ENCODE measurements around the gene ZP4.

ZP4 gene

GRCh38 chr1:237864338-237865244 is 26.1 kb downstream of the ZP4 start:
- ATAC-seq: peak; percentile 96
- TF ChIP-seq ZNF70 (CRISPR knock-in tag; IDR thresholded peaks at IDR 0.05) (no peak), POU6F1 (CRISPR knock-in tag; IDR thresholded peaks at IDR 0.05; ENCODE audit: borderline replicate concordance, low read depth) (0 out of 2 replicates have a peak, but pooled peaks have one; percentile 56)

GRCh38 chr1:237863234-237863633 is 27.5 kb downstream of the ZP4 start:
- TF ChIP-seq TCF4 (CRISPR knock-in tag; IDR thresholded peaks at IDR 0.05; ENCODE audit: borderline replicate concordance) (no peak), OSR1 (CRISPR knock-in tag; IDR thresholded peaks at IDR 0.05) (no peak), RARB (CRISPR knock-in tag; IDR thresholded peaks at IDR 0.05) (no peak), CSDC2 (CRISPR knock-in tag; IDR thresholded peaks at IDR 0.05) (no peak), ESRRG (CRISPR knock-in tag; IDR thresholded peaks at IDR 0.05) (no peak), ZFP3 (CRISPR knock-in tag; IDR thresholded peaks at IDR 0.05) (no peak)
- ATAC-seq: no peak

- no peak for ATAC-seq
- TF ChIP-seq SNAI2 (CRISPR knock-in tag; IDR thresholded peaks at IDR 0.05): no peak
- TF ChIP-seq ESRRG (CRISPR knock-in tag; IDR thresholded peaks at IDR 0.05): no peak
- no peak for TF ChIP-seq CSDC2 (CRISPR knock-in tag; IDR thresholded peaks at IDR 0.05)
- no peak for TF ChIP-seq ZFP3 (CRISPR knock-in tag; IDR thresholded peaks at IDR 0.05)
- no peak for TF ChIP-seq ZNF8 (CRISPR knock-in tag; IDR thresholded peaks at IDR 0.05)
- no peak for TF ChIP-seq ZNF565 (CRISPR knock-in tag; conservative IDR thresholded peaks at IDR 0.05; ENCODE audit: low read depth)
- no peak for TF ChIP-seq ZFP30 (CRISPR knock-in tag; IDR thresholded peaks at IDR 0.05)
- no peak for TF ChIP-seq BACH2 (CRISPR knock-in tag; IDR thresholded peaks at IDR 0.05; ENCODE audit: borderline replicate concordance)
- no peak for TF ChIP-seq TOX (CRISPR knock-in tag; IDR thresholded peaks at IDR 0.05; ENCODE audit: borderline replicate concordance)
- no peak for TF ChIP-seq ZNF70 (CRISPR knock-in tag; IDR thresholded peaks at IDR 0.05)
- no peak for TF ChIP-seq POU6F1 (CRISPR knock-in tag; IDR thresholded peaks at IDR 0.05; ENCODE audit: borderline replicate concordance, low read depth)
- no peak for TF ChIP-seq RARB (CRISPR knock-in tag; IDR thresholded peaks at IDR 0.05)
- TF ChIP-seq CREB5 (CRISPR knock-in tag; IDR thresholded peaks at IDR 0.05; ENCODE audit: low read depth): no peak
- no peak for TF ChIP-seq CSRNP3 (CRISPR knock-in tag; IDR thresholded peaks at IDR 0.05)
- TF ChIP-seq OSR1 (CRISPR knock-in tag; IDR thresholded peaks at IDR 0.05): no peak
- no peak for TF ChIP-seq TSHZ2 (CRISPR knock-in tag; IDR thresholded peaks at IDR 0.05)
- no peak for TF ChIP-seq PATZ1 (CRISPR knock-in tag; IDR thresholded peaks at IDR 0.05; ENCODE audit: borderline replicate concordance)
- no peak for TF ChIP-seq ARNTL (CRISPR knock-in tag; IDR thresholded peaks at IDR 0.05; ENCODE audit: borderline replicate concordance, low read depth)
- TF ChIP-seq GLIS3 (CRISPR knock-in tag; IDR thresholded peaks at IDR 0.05): no peak
Measured at GRCh38 chr1:237861944-237862343, 28.8 kb downstream of the ZP4 start.
